ENCODE data around the gene TOGARAM2.

The TOGARAM2 gene

DNA sequence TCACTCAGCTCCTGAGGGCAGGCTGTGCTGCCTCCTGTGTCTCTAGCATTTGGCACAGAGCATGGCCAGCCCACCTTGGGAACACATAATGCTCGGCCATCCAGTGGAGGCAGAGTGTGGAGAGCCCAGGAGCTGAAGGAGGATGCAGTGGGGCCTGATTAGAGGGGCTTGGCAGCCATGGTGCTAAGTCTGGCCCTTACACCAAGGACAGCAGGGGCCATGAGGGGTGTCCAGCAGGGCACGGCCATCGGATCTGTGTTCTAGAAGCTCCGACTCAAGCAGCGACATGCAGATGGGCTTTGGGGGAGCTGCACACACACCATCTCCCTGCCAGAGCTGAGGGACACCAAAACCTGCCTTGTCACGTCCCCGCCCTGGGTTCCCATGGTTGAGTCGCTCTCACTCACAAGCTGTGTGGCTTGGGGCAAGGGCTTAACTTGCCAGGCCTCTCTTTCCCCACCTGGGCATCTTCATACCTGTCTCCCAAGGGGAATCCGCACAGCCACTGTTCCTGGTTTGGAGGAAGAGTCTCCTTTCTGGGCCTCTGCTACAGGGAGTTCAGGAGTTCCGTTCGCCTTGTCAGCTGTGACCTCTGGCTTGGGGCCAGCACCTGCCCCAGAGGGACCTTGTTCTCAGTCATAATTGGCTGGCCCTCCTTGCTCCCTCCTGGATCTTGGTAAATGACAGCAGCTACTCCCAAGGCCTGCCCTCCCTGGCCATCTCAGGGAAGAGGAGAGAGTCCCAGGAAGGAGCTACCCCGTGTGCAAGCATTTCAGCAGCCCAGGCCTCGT lies 1.3 kb upstream of the TOGARAM2 start:
- no peak for DNase-seq (ENCODE audit: low read depth in 1 of 2, low spot score in 1 of 2)
- in situ Hi-C loops (cut with HindIII; ENCODE audit: low pct_unique_long_range_greater_than_20kb, low sequenced_read_pairs), result no loop called here
- TF ChIP-seq JUND (IDR thresholded peaks at IDR 0.05; ENCODE audit: low read depth), result no peak

DNA sequence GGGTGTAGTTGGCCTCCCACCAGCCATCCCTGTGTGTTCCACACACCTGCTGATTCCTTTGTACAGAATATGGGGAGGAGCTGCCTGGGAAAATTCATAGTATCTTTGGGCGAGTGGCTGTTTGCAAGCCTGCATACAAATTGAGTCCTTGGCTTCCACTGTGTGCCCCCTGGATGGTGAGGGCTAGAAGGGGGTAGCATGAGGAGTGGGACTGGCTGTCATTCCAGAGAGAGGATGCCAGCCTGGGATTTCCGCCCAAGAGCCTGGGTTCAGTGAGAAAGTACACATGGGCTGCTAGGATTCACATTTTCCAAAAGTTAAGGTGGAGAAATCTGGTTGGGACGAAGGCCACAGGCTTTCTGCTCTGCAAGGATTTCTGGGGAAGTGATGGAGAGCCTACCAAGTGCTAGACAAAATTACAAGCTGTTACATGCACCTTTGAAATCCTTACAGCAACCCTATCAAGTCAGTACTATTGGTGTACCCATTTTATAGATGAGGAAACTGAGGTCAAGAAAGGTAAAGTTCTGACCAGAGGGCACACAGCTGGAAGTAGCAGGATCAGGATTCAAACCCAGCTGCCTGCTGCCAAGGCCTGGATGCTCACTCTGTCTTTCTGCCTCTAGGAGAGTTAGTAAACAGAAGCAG lies 606 bp upstream of the TOGARAM2 start:
- no peak for DNase-seq (ENCODE audit: low read depth in 1 of 2, low spot score in 1 of 2)
- in situ Hi-C loops (cut with HindIII; ENCODE audit: low pct_unique_long_range_greater_than_20kb, low sequenced_read_pairs), result no loop called here
- TF ChIP-seq JUND (IDR thresholded peaks at IDR 0.05; ENCODE audit: low read depth), result no peak

GRCh38 chr2:28981620-28982376 lies 700 bp downstream of the TOGARAM2 start:
- no peak for DNase-seq (ENCODE audit: low read depth in 1 of 2, low spot score in 1 of 2)
- in situ Hi-C loops (cut with HindIII; ENCODE audit: low pct_unique_long_range_greater_than_20kb, low sequenced_read_pairs), result no loop called here

DNA sequence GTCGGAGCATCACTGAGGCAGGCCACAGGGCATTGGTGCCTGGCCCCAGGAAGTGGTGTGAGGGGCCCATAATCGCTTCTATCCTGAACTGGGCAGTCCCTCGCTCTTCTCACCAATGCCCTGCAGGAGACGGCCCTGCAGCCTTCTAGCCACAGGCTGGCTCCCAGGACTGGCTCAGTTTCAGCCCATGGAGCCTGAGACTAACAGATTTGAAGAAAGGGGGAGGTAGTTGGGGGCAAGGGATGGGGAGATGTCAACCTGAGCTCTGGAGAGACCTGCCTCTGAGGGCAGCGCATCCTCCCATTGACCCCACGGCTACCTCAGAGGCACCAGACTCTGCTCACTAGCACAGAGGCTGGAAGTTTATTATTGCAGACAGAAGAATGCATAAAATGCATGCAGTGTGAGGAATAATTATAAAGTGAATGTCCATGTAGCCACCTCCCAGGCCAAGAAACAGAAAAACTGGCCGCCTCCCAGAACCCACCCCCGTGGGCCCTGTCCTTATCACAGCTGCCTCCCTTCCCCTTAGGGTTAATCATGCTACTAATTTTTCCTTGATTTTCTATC lies 1.4 kb downstream of the TOGARAM2 start:
- in situ Hi-C loops (cut with HindIII; ENCODE audit: low pct_unique_long_range_greater_than_20kb, low sequenced_read_pairs), result no loop called here
- TF ChIP-seq JUND (IDR thresholded peaks at IDR 0.05; ENCODE audit: low read depth), result no peak
- no peak for DNase-seq (ENCODE audit: low read depth in 1 of 2, low spot score in 1 of 2)

More at GRCh38 chr2:28981620-28982376, 700 bp downstream of the TOGARAM2 start:
- TF ChIP-seq JUND (IDR thresholded peaks at IDR 0.05; ENCODE audit: low read depth), result no peak

DNA sequence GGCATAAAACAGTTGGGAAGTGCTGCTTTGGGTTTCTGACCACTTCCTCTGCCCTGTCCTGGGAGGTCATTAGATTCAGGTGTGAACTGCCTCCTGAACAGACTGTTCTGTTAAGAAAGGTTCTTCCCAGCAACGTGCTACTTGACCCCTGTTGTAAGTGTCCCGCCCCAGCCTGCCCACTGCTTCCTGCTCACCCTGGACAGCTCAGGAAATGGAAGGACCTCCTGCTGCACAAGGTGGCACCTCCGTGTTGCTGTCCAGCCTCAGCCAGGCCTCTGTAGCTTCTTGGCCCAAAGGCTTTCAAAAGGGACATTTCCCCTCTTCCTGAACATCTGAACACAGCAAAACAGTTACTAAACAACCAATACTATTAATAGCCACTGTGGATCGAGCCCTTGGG lies 5.3 kb downstream of the TOGARAM2 start:
- DNase-seq (ENCODE audit: low read depth in 1 of 2, low spot score in 1 of 2), result no peak
- in situ Hi-C loops (cut with HindIII; ENCODE audit: low pct_unique_long_range_greater_than_20kb, low sequenced_read_pairs), result no loop called here
- no peak for TF ChIP-seq JUND (IDR thresholded peaks at IDR 0.05; ENCODE audit: low read depth)

- no peak for TF ChIP-seq JUND (IDR thresholded peaks at IDR 0.05; ENCODE audit: low read depth)
- DNase-seq (ENCODE audit: low read depth in 1 of 2, low spot score in 1 of 2), result no peak
- in situ Hi-C loops (cut with HindIII; ENCODE audit: low pct_unique_long_range_greater_than_20kb, low sequenced_read_pairs), result no loop called here
These were observed 8.9 kb downstream of the TOGARAM2 start for GRCh38 chr2:28989973-28990372.

DNA sequence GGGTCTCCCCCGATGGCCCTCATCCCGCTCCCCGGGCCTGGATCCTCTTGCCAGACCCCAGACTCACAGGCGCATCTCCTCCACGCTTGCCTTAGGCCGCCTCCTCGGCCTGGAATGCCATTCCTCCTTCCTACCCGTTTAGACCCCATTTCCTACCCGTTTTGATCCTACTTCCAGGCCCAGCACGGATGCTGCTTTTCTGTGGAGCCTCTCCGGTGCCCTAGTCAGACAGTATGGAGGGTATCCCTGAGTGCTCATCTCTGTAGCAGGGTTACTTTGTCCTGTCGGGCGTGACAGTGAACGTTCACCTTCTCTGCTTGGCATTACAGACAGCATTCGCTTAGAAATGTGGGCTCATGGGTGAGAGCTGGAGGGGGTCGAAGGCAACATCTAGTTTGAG lies 9.3 kb downstream of the TOGARAM2 start:
- DNase-seq (ENCODE audit: low read depth in 1 of 2, low spot score in 1 of 2), result no peak
- no peak for TF ChIP-seq JUND (IDR thresholded peaks at IDR 0.05; ENCODE audit: low read depth)
- in situ Hi-C loops (cut with HindIII; ENCODE audit: low pct_unique_long_range_greater_than_20kb, low sequenced_read_pairs), result no loop called here

- no peak for TF ChIP-seq JUND (IDR thresholded peaks at IDR 0.05; ENCODE audit: low read depth)
- no peak for DNase-seq (ENCODE audit: low read depth in 1 of 2, low spot score in 1 of 2)
- in situ Hi-C loops (cut with HindIII; ENCODE audit: low pct_unique_long_range_greater_than_20kb, low sequenced_read_pairs), result no loop called here
These were observed 9.9 kb downstream of the TOGARAM2 start for GRCh38 chr2:28991021-28991420.

DNA sequence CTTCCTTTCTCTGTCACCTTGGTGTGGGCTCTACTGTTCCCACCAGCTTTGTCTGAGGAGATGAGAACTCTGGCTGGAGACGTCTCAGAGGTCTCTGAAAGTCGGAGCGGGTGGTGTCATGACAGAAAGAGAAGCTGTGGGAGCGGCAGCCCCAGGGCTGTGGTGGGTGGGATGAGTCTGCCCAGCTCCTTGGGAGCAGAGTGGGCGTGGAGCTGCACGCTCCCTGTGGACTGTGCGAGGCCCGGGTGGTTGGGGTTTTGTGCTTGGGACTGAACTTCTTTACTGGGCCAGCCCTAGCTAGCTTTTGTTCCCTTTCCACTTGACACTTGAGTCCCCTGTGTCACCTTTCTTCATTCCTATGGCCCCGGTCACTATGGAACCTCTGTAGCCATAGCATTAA lies 10.4 kb downstream of the TOGARAM2 start:
- DNase-seq (ENCODE audit: low read depth in 1 of 2, low spot score in 1 of 2), result no peak
- TF ChIP-seq JUND (IDR thresholded peaks at IDR 0.05; ENCODE audit: low read depth), result no peak
- in situ Hi-C loops (cut with HindIII; ENCODE audit: low pct_unique_long_range_greater_than_20kb, low sequenced_read_pairs), result no loop called here

GRCh38 chr2:28993206-28993960 lies 12.3 kb downstream of the TOGARAM2 start:
- no peak for DNase-seq (ENCODE audit: low read depth in 1 of 2, low spot score in 1 of 2)
- TF ChIP-seq JUND (IDR thresholded peaks at IDR 0.05; ENCODE audit: low read depth), result no peak
- in situ Hi-C loops (cut with HindIII; ENCODE audit: low pct_unique_long_range_greater_than_20kb, low sequenced_read_pairs), result no loop called here

DNA sequence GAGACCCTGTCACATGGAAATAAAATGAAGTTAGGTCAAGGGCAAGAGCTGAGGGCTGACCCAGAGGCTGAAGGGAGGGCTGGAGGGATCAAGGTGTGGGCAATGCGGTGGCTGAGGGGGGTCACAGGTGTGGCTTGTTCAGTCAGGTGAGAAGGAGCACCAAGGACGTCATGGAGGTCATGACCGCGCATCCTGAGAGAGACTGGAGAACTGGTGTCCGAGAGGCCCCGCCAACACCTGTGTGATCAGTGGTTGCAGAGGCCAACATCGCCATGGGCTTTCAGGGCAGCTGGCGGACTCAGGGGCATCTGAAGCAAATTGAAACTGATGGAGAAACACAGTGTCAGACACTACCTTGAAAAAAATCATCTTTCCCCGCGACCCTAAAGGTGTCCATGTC lies 13.0 kb downstream of the TOGARAM2 start:
- DNase-seq (ENCODE audit: low read depth in 1 of 2, low spot score in 1 of 2), result no peak
- no peak for TF ChIP-seq JUND (IDR thresholded peaks at IDR 0.05; ENCODE audit: low read depth)
- in situ Hi-C loops (cut with HindIII; ENCODE audit: low pct_unique_long_range_greater_than_20kb, low sequenced_read_pairs), result no loop called here

DNA sequence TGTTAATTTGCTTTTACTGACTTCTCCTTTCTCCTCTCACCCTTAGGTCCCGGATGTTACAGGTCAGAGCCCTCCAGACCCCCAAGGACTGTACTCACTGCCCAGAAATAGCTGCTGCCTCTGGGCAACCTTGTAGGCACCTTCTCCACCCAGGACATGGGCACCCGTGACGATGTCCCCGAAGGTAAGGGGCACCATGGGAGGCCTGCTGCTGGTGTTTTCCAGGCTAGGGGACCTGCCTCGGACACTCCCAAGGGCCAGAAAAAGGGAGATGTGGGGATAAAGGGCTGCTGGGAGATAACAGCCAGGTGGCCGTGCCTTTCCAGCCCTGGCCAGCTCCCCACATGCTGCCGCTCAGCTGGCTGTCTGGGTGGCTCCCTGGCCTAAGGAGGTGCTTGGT lies 13.6 kb downstream of the TOGARAM2 start:
- DNase-seq (ENCODE audit: low read depth in 1 of 2, low spot score in 1 of 2), result no peak
- no peak for TF ChIP-seq JUND (IDR thresholded peaks at IDR 0.05; ENCODE audit: low read depth)
- in situ Hi-C loops (cut with HindIII; ENCODE audit: low pct_unique_long_range_greater_than_20kb, low sequenced_read_pairs), result no loop called here

Measured in T47D (cell line).